PFSK-1 (cell line): Measurements from ENCODE around the gene BLOC1S4.

ENCODE experiments used
- FOXP2 ChIP-seq: optimal IDR thresholded peaks from 2 replicates; pipeline ENCODE3; 2011; ENCODE audit warnings: borderline replicate concordance, control low read depth, inconsistent platforms; ENCODE audit not compliant: insufficient read depth; ENCODE audit errors: extremely low read length, extremely low read depth
- POLR2AphosphoS5 ChIP-seq: IDR thresholded peaks from 2 replicates; pipeline ENCODE4 v1.6.1; 2012; ENCODE audit warnings: low read depth, mild to moderate bottlenecking, control low read depth, low read length, moderate library complexity
- REST ChIP-seq, 2 experiments: IDR thresholded peaks; 2 replicates each; pipeline versions ENCODE4 v1.6.1 to v1.8.0; 2011 to 2012; ENCODE audit warnings: low read depth in 2 of 2, low read length in 2 of 2, control low read depth in 1 of 2, inconsistent platforms in 1 of 2, mild to moderate bottlenecking in 1 of 2, moderate library complexity in 1 of 2; ENCODE audit not compliant: insufficient read depth in 1 of 2
- SIN3A ChIP-seq: IDR thresholded peaks from 2 replicates; pipeline ENCODE4 v1.6.1; 2012; ENCODE audit warnings: mild to moderate bottlenecking, low read length, moderate library complexity, borderline replicate concordance; ENCODE audit not compliant: insufficient read depth
- TAF1 ChIP-seq: IDR thresholded peaks from 2 replicates; pipeline ENCODE4 v1.6.1; 2012; ENCODE audit warnings: low read length, control low read depth, borderline replicate concordance; ENCODE audit not compliant: insufficient read depth

- TF ChIP-seq TAF1: no peak
- no peak for TF ChIP-seq SIN3A
- no peak for TF ChIP-seq REST (IDR thresholded peaks at IDR 0.05; ENCODE audit: insufficient read depth in 1 of 2, low read depth in 2 of 2, low read length in 2 of 2)
- TF ChIP-seq POLR2AphosphoS5: no peak
- TF ChIP-seq FOXP2: no peak
Observed at GRCh38 chr4:6721121-6721520, 5.1 kb downstream of the BLOC1S4 start.
